Hepatocyte (in vitro differentiated cells): Measurements from ENCODE around the gene LOX. TPM values are rescaled to one million over a fixed set of nuclear protein-coding genes. Genes with fewer than 3 reads are reported as not detected.

ENCODE experiments used
- DNase-seq: peaks from one replicate; pipeline ENCODE4 v3.0.0-alpha.2; 2016; ENCODE audit warnings: low spot score
- H2AFZ ChIP-seq: fragments of 200-600 bp; sonication (generic); 2 replicates; pipeline ENCODE4 v1.6.0; 2016; ENCODE audit warnings: antibody characterized with exemption, mild to moderate bottlenecking
- H3K27ac ChIP-seq: fragments of 200-600 bp; sonication (generic); 2 replicates; pipeline ENCODE4 v1.5.1; 2016; ENCODE audit warnings: mild to moderate bottlenecking
- H3K27me3 ChIP-seq: fragments of 200-600 bp; sonication (generic); 2 replicates; pipeline ENCODE4 v1.6.1; 2016
- H3K36me3 ChIP-seq: fragments of 200-600 bp; sonication (generic); replicated peaks from 2 replicates; pipeline ENCODE4 v1.5.1; 2016; ENCODE audit warnings: low read depth; ENCODE audit not compliant: insufficient read depth
- H3K4me1 ChIP-seq: fragments of 200-600 bp; sonication (generic); 2 replicates; pipeline ENCODE4 v1.5.1; 2016; ENCODE audit warnings: mild to moderate bottlenecking, moderate library complexity; ENCODE audit not compliant: insufficient read depth
- H3K4me2 ChIP-seq: fragments of 200-600 bp; sonication (generic); 2 replicates; pipeline ENCODE4 v1.6.0; 2016
- H3K4me3 ChIP-seq: fragments of 200-600 bp; sonication (generic); 2 replicates; pipeline ENCODE4 v1.5.1; 2016; ENCODE audit warnings: mild to moderate bottlenecking
- H3K79me2 ChIP-seq: fragments of 200-600 bp; sonication (generic); 2 replicates; pipeline ENCODE4 v1.6.0; 2017; ENCODE audit warnings: mild to moderate bottlenecking
- H3K9me2 ChIP-seq: fragments of 200-600 bp; sonication (generic); replicated peaks from 2 replicates; pipeline ENCODE4 v1.6.0; 2017; ENCODE audit warnings: mild to moderate bottlenecking; ENCODE audit not compliant: insufficient read depth
- H3K9me3 ChIP-seq: fragments of 200-600 bp; sonication (generic); 2 replicates; pipeline ENCODE4 v1.5.1; 2016; ENCODE audit warnings: low read depth, mild to moderate bottlenecking
- H4K20me1 ChIP-seq: fragments of 200-600 bp; sonication (generic); 2 replicates; pipeline ENCODE4 v1.6.0; 2016; ENCODE audit warnings: mild to moderate bottlenecking; ENCODE audit not compliant: insufficient read depth, poor library complexity, severe bottlenecking
- CTCF ChIP-seq: fragments of 200-600 bp; sonication (generic); IDR thresholded peaks from 2 replicates; pipeline ENCODE4 v1.5.1; 2016; ENCODE audit warnings: antibody characterized with exemption, mild to moderate bottlenecking; ENCODE audit not compliant: poor library complexity
- EZH2 ChIP-seq: fragments of 200-600 bp; sonication (generic); IDR thresholded peaks from 2 replicates; pipeline ENCODE4 v1.6.1; 2016; ENCODE audit warnings: antibody characterized with exemption, mild to moderate bottlenecking, borderline replicate concordance
- EZH2phosphoT487 ChIP-seq: fragments of 200-600 bp; sonication (generic); IDR thresholded peaks from one replicate; pipeline ENCODE4 v1.6.1; 2018; ENCODE audit warnings: antibody characterized with exemption, mild to moderate bottlenecking, low read depth, moderate library complexity; ENCODE audit not compliant: unreplicated experiment, severe bottlenecking
- WGBS: methylation state at CpG from one replicate; pipeline ENCODE4 v1.1.6; 2016; ENCODE audit warnings: low lambda C conversion rate; ENCODE audit errors: missing lambda C conversion rate; 5-methylcytosine and 5-hydroxymethylcytosine counted together
- polyA plus RNA-seq: library from polyadenylated mRNA; unstranded; fragments of >200 nt; fragmentation: Nextera tagmentation; extraction: Ambion mirVana; gene quantifications from 2 replicates; pipeline ENCODE4 v1.2.1, GENCODE V29; 2016
- total RNA-seq: library from RNA; depleted of rRNA; stranded (reverse); fragments of >200 nt; gene quantifications from 2 replicates; pipeline ENCODE4 v1.2.3, GENCODE V29; 2014

LOX gene
- total and polyA plus RNA-seq, 2 experiments from 2014 or later: 120 to 216 TPM

- H3K9me2 ChIP-seq: no peaks in the 10 kb centered on the region
- H3K36me3 ChIP-seq: no peaks in the 10 kb centered on the region
- TF ChIP-seq CTCF (no peak), EZH2phosphoT487 (no peak), EZH2 (no peak)
- H3K27ac ChIP-seq: no peak overlapping the region
- H3K27me3 ChIP-seq: no peaks in the 10 kb centered on the region
- no peaks in the 10 kb centered on the region for H4K20me1 ChIP-seq
- no peak overlapping the region for H2AFZ ChIP-seq
- peaks cover 14% of the 10 kb centered on the region for H3K4me1 ChIP-seq
- no peaks in the 10 kb centered on the region for H3K79me2 ChIP-seq
- H3K9me3 ChIP-seq: no peaks in the 10 kb centered on the region
- 94% methylated on average over 2 of the region's 2 CpGs for WGBS
- H3K4me3 ChIP-seq: no peak overlapping the region
- DNase-seq: no peak
- no peak overlapping the region for H3K4me2 ChIP-seq
These were observed 46.2 kb downstream of the LOX start for GRCh38 chr5:122031836-122032235.

GRCh38 chr5:122030251-122030650 lies 47.8 kb downstream of the LOX start:
- Histone ChIP-seq H3K9me3 (no peaks in the 10 kb centered on the region), H3K4me3 (no peak overlapping the region), H2AFZ (no peak overlapping the region), H4K20me1 (no peaks in the 10 kb centered on the region), H3K27ac (peak overlapping the region; percentile 22), H3K79me2 (no peaks in the 10 kb centered on the region), H3K27me3 (no peaks in the 10 kb centered on the region), H3K9me2 (no peaks in the 10 kb centered on the region), H3K4me1 (peaks cover 8% of the 10 kb centered on the region), H3K4me2 (no peak overlapping the region), H3K36me3 (no peaks in the 10 kb centered on the region)
- peak; percentile 45 for DNase-seq
- TF ChIP-seq EZH2: no peak
- no peak for TF ChIP-seq EZH2phosphoT487
- TF ChIP-seq CTCF: peak; percentile 26

- Histone ChIP-seq H3K79me2 (no peaks in the 10 kb centered on the region), H3K9me2 (no peaks in the 10 kb centered on the region), H3K27ac (no peak overlapping the region), H3K36me3 (no peaks in the 10 kb centered on the region), H4K20me1 (no peaks in the 10 kb centered on the region), H3K9me3 (no peaks in the 10 kb centered on the region), H2AFZ (no peak overlapping the region), H3K27me3 (no peaks in the 10 kb centered on the region), H3K4me2 (no peak overlapping the region), H3K4me1 (peaks cover 6% of the 10 kb centered on the region), H3K4me3 (no peak overlapping the region)
- no peak for DNase-seq
- WGBS: 75% methylated on average over 1 of the region's 1 CpG
- TF ChIP-seq EZH2phosphoT487 (no peak), CTCF (no peak), EZH2 (no peak)
These were observed 48.2 kb downstream of the LOX start for GRCh38 chr5:122029818-122030217.

GRCh38 chr5:122022966-122023365 lies 55.1 kb downstream of the LOX start:
- no peaks in the 10 kb centered on the region for H3K79me2 ChIP-seq
- H3K27ac ChIP-seq: no peak overlapping the region
- H3K27me3 ChIP-seq: no peaks in the 10 kb centered on the region
- WGBS: 98% methylated on average over 2 of the region's 2 CpGs
- H3K9me2 ChIP-seq: no peaks in the 10 kb centered on the region
- no peaks in the 10 kb centered on the region for H4K20me1 ChIP-seq
- TF ChIP-seq EZH2: no peak
- no peak for TF ChIP-seq EZH2phosphoT487
- no peak for TF ChIP-seq CTCF
- no peak for DNase-seq
- H3K9me3 ChIP-seq: no peaks in the 10 kb centered on the region
- H3K4me2 ChIP-seq: no peak overlapping the region
- H2AFZ ChIP-seq: no peak overlapping the region
- H3K36me3 ChIP-seq: no peaks in the 10 kb centered on the region
- no peaks in the 10 kb centered on the region for H3K4me1 ChIP-seq
- no peak overlapping the region for H3K4me3 ChIP-seq
